IMR-90 (cell line): Measurements from ENCODE around the gene SRRM4.

Experiments
- CTCF ChIP-seq: conservative IDR thresholded peaks from 2 replicates; pipeline ENCODE4 v1.5.1; 2012; ENCODE audit warnings: mild to moderate bottlenecking, low read depth, low read length, improper control_type of control experiment
- ELK1 ChIP-seq: fragments of 150-350 bp; IDR thresholded peaks from 2 replicates; pipeline ENCODE4 v1.6.1; 2016; ENCODE audit warnings: low read depth, mild to moderate bottlenecking, low read length, moderate library complexity, borderline replicate concordance
- FOS ChIP-seq: fragments of 150-350 bp; IDR thresholded peaks from 2 replicates; pipeline ENCODE4 v1.6.1; 2016; ENCODE audit warnings: low read depth, low read length
- MAFK ChIP-seq: IDR thresholded peaks from 2 replicates; pipeline ENCODE4 v1.6.1; 2012; ENCODE audit warnings: low read depth, low read length, improper control_type of control experiment
- POLR2A ChIP-seq: IDR thresholded peaks from 2 replicates; pipeline ENCODE4 v1.6.1; 2012; ENCODE audit warnings: mild to moderate bottlenecking, low read depth, low read length
- RAD21 ChIP-seq: IDR thresholded peaks from 2 replicates; pipeline ENCODE4 v1.6.1; 2012; ENCODE audit warnings: low read length, improper control_type of control experiment
- RFX5 ChIP-seq: IDR thresholded peaks from 2 replicates; pipeline ENCODE4 v1.8.0; 2012; ENCODE audit warnings: low read depth, mild to moderate bottlenecking, low read length, moderate library complexity

GRCh38 chr12:119180380-119181040, 199.2 kb downstream of the SRRM4 start:
- TF ChIP-seq CTCF (no peak), MAFK (peak; percentile 56; the same call in 1 of the 2 replicates), FOS (0 out of 2 replicates have a peak, but pooled peaks have one; percentile 22), POLR2A (peak; percentile 33; the same call in 1 of the 2 replicates), RFX5 (no peak), ELK1 (no peak), RAD21 (peak; percentile 14; the same call in 1 of the 2 replicates)
